ENCODE measurements around the gene SGIP1.

GRCh38 chr1:66729523-66729922 lies 195.6 kb downstream of the SGIP1 start:
- TF ChIP-seq CTCF (IDR thresholded peaks at IDR 0.05) (no peak), POLR2AphosphoS5 (IDR thresholded peaks at IDR 0.05) (no peak), POLR2A (IDR thresholded peaks at IDR 0.05) (no peak)

Measured in prostate gland (tissue), 2 donors.